DMS114 treated with DMSO at 0.1 percent for 48 hours (cell line): ENCODE results near the gene TOMM40.
"Not testable (repeated sequence)": the region's sequence is repeated elsewhere in the genome, so short reads cannot be mapped to it uniquely, and the experiment has no call there.

Source experiments
- DNase-seq: peaks from one replicate; lab custom pipeline; 2025; ENCODE audit not compliant: unreplicated experiment; lab: John Stamatoyannopoulos, UW

TOMM40 gene

DNA sequence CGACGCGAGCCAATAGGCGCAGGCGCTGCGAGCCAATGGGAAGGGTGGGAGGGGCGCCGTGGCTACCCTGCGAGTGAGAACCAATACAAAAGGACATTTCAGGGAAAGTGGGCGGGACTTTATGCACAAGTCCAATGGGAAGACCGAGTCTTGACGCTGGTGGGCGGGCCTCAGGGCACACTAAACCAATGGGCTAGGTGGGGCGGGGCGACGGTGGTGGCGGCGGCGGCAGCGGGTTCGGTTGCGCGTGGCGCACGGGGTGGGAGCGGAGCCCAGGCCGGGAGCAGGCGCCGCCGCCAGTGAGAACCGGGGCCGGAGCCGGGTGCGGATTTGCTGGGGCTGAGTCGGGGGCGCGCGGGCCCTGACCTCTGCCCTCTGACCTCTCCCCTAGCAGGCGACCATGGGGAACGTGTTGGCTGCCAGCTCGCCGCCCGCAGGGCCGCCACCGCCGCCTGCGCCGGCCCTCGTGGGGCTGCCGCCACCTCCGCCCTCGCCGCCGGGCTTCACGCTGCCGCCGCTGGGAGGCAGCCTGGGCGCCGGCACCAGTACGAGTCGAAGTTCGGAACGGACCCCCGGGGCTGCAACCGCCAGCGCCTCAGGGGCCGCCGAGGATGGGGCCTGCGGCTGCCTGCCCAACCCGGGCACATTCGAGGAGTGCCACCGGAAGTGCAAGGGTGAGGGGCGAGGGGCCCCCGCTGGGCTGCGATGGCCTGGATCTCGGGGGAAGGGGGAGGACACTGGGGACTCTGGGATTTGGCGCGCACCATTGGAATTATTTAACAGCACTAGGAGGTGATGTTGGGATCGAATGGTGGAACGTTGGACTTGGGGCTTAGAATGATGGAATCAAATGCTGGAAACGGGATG lies at the start of gene TOMM40:
Gene TOMM40, plus strand, starts transcription at position 239 of the 867 bp plus-strand sequence. Its CDS starts 162 bp downstream, at position 401.
- DNase-seq: no peak

DNA sequence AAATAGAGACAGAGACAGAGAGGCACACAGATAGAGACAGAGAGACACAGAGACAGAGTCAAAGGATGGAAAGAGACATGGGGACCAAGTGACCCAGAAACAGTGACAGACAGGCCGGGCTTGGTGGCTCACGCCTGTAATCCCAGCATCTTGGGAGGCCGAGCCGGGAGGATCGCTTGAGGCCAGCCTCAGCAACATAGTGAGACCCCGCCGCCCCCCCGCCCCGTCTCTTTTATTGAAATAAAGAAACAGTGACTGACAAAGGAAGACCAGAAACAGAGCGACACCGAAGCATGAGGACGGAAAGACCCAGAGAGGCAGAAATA lies 45.8 kb upstream of the TOMM40 start:
- no peak for DNase-seq

DNA sequence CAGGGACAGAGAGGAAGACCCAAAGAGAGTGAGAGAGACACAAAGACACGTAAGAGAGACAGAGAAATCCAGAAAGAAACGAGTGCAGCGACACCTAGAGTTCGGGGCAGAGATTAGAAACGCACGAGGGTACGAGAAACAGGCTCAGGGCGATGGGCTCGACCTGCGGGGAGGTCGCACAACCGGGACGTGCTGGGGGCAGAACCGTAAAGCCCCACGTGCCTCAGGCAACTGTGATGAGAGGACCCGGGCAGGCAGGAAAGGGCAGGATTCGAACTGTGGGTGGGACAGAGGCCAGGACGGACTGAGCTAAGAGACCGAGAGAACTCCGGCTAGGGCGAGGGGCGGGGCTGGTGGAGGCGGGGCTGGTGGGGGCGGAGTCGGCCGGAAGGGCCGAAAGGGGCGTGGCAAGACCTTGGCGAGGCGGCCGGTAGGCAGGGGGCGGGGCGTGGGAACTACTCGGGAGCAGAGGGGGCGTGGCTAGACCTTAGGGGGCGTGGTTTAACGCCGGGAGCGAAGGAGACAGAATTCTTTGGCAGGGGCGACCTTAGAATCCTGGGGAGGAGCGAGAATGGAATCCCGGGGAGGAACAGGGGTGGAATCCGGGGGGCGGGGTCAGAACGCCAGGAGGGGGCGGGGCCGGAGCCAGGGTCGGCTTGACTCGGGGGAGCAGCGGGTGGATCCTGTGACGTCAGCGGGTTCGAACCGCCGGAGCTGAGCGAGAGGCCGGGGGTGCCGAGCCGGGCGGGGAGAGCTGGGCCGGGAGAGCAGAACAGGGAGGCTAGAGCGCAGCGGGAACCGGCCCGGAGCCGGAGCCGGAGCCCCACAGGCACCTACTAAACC lies 45.2 kb upstream of the TOMM40 start, which contains the start of gene NECTIN2:
Gene NECTIN2, plus strand, starts transcription at position 686 of the 843 bp plus-strand sequence. CDS start 229 bp downstream, outside the sequence.
- DNase-seq: peak; percentile 86

DNA sequence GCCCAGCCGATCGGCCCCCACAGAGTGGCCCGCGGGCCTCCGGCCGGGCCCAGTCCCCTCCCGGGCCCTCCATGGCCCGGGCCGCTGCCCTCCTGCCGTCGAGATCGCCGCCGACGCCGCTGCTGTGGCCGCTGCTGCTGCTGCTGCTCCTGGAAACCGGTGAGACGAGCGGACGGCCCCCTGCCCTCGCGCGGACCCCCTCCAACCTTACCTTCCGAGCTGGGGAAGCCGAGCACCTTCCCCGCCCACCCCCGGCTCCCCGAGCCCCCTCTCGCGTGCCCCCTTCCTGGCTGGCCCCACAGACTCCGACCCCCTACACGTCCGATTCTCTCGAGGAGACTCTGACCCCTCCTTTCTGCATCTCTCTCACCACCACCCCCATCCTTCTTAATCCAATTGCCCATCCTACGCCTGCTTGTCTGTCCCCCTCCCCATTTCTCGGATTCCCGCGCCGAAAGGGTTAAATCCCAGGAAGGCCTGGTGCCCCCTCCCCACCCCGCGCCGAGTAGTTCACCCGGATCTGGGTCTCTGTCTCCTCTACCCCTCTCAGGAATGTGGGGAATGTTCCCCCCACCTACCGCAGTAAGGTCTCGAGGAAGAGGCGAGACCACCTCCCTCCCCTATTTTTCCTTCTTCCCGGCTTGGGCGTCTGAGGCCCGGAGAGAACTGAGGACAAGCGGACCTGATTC lies 44.5 kb upstream of the TOMM40 start:
- no peak for DNase-seq

DNA sequence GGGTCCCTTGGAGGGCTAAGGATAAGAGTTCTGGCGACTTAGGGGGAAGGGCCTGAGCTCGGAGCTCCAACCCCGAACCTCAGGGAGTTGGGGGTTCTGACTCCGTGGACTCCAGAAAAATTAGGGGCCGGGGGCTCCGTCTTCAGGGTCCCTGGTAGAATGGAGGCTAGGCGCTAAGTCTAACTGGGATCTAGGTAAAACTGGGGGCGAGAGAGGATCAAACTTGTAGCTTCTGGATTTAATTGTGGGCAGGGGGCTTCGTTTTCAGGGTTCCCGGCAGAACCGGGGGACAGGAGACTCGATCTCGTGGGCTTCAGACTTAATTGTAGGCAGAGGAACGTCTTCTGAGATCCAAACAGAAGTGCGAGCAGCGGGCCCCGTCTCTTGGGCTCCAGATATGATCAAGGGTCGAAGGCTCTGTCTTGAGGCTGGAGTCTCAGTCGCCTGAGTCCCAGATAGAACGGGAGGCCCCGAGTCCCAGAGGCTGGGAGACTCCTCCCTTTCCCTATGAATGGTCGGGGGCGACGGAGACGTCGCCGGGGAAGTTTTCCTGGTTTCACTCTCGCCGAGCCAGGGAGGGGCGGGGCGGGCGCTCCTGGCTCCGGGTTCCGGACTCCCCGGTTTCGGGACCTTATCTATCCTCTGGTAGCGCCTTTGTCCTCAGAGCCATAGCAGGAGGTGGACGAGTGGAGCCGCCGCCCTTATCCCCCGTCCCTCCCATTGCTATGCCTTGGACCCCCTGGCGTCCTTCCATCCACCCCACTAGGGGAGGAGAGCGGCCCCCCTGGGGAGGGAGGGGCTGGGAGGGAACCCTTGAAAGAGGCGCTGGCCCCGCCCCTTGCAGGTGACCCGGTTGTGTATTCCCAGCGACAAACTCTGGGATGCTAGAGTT lies 43.7 kb upstream of the TOMM40 start:
- DNase-seq: no peak

DNA sequence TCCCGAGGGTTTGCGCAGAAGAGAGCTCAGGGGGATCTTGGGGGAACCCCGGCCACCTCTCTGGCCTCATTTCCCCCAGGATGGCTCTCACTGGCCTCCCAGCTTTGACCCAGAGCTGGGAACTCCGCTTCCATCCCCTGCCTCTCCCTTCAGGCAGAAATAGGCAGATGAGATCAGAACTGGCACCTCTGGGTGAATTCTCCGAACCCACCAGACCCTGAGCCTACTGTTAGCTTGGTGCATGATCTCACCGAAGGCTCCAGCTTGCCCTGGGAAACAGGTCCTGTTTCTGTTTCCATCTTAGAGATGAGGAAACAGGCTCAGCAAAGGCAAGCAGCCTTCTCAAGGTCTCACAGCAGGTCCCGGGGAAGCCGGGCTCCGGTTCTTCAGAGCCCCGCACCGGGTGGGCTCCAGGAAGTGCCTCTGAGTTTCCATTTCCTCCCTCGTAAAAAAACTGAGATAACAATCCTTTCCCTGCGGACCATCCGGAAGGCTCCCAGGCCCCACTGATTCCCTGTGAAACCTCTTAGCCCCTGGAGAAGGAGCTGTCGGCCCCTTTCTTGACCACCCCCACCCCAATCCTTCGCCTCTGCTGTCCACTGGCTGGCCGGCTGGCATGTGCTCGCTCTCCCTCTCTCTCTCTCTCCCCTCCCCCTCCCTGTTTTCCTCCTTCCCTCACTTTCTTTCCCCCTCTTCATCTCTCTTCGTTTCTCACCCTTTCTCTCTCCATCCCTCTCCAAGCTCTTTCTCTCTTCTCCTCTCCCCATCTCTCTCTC lies 42.8 kb upstream of the TOMM40 start:
- DNase-seq: no peak

DNA sequence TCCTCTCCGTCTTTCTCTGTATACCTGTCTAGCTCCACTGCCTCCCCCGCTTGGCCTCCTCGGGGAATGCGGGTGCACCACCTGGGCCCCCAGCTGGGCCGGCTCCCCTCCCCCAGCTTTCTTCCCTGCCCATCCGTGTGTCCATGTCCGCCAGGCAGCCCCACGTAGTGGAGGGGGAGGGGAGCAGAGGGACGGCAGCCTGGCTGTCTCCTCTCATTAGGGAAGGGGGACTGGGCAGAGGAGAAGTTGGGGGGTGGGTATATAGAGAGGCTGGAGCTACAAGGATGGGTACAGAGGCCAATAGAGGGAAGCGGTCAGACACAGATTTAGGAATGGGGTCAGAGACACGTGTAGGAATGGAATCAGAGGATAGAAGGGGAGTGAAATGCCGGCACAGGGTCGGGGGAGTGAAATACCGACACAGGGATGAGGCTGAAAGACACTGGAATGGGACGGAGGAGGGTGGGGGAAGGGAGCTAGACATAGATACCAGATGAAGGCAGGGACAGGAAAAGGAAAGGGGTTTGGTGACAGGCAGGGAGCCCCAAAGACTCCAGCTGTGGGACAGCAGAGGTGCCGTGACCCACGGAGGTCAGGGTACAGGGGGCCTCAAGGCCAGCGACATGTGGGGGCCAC lies 42.1 kb upstream of the TOMM40 start:
- no peak for DNase-seq

DNA sequence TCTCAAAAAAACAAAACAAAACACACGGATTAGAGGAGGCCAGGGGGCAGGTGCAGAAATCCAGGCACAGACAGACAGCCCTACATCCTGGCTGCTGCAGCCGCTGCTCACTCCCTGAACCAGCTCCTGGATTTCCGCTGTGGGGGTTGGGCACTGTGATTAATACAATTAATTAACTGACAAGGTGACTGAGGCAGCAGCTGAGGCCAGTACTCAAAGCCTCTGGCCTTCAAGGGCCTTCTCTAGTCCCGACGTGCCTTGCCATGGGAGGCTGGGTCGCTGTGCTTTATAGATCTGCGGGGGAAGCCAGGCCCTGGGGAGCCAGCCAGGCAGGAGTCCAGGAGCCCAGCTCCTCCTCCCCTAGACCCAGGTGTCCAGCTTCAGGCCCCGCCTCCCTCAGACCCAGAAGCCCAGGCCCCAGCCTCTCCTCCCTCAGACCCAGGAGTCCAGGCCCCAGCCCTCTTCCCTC lies 40.4 kb upstream of the TOMM40 start:
- DNase-seq: no peak

DNA sequence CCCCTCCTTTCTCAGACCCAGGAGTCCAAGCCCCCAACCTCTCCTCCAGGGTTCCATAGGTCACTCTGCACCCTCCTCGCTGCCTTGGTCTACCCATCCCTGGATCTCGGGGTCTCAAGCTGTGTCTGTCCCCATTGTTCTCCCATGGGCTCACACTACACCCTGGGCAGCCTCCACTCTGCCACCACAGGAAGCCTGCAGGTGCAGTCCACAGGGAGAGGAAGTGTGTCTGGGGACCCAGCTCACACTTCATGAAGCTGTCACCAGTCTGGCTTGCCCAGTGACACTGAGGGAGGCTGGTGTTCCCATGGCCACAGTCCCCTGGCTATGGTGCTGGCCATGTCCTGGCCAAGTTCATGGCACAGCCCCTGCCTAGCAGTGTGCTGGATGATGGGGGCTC lies 39.6 kb upstream of the TOMM40 start:
- no peak for DNase-seq

DNA sequence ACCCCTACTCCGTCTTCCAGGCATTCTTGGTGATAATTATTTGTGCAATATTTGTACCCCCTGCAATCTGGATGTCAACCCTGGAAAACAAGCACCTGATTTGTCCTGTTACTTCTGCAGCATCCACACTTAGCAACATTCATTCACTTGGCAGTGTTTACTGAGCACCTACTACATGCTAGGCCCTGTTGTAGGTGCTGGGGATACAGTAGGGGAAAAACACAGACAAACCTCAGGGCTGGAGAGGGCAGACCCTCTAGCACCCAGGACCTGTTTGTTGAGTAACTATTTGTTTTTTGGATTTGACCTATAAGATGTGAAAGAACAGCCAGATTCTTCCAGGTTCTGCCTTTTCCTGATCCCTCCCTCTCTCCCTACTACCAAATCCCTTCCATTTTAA lies 35.4 kb upstream of the TOMM40 start:
- DNase-seq: no peak

DNA sequence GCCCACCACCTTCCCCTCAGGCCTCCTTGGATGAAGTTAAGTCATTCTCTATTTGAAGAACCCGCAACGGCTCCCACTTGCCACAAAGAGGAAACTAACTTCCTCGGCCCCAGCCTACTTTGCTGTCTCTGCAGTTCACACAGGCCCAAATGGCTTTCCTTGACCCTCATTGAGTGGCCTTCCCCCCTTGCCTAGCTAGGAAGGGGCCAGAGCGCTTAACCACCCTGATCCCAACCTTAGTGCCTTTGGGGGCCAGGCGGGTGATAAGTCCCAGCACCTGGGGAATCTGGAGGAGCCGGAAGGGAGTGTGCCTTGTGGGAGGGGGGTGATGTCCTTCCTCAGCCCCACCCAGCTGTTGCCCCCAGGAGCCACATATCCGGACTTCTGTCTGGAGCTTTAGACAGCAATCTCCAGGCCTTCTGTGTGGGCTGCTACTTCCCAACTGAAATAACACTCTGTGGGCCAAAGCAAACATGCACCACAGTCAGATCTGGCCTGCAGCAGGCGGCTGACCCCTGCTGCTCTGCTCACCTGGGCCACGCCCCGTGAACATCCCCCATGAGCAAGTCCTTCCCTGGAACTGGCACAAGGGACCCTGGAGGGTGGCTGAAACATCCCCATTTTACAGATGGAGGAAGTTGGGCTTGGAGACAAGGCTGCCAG lies 34.5 kb upstream of the TOMM40 start:
- DNase-seq: no peak

DNA sequence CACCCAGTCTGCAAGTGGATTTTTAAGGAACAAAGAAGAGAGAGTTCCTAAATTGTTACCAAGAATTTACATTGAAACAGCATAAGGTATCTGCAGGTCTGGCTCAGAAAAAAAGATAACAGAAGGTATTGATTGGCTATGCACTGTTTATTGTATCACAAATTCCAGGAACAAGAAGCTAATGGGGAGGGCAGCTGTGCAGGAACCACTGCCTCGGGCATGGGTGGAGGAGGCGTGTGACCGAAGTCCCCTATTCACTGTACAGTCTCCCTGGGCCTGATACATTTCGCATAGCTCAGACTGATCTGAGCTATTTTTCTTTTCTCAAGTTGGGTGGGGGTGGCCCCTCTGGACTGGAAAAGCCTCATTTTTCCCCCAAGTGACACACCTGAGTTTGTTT lies 33.2 kb upstream of the TOMM40 start:
- no peak for DNase-seq

DNA sequence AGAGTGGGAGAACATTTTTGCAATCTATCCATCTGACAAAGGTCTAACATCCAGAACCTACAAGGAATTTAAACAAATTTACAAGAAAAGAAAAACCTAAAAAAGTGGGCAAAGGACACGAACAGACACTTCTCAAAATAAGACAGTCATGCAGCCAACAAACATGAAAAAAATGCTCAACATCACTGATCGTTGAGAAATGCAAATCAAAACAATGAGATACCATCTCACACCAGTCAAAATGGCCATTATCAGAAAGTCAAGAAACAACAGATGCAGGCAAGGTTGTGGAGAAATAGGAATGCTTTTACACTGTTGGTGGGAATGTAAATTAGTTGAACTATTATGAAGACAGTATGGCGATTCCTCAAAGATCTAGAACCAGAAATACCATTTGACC lies 29.5 kb upstream of the TOMM40 start:
- not testable (repeated sequence) for DNase-seq

DNA sequence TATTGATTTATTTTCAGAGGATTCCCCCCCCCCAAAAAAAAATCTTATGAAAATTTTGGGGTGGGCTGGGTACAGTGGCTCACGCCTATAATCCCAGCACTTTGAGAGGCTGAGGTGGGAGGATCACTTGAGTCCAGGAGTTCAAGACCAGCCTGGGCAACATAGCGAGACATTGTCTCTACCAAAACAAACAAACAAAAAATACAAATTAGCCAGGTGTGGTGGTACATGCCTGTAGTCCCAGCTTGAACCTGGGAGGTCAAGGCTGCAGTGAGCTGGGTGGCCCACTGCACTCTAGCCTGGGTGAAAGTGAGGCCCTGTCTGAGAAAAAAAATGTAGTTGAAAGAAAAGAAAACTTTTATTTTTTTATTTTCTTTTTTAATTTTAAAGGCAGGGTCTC lies 27.1 kb upstream of the TOMM40 start:
- DNase-seq: no peak

DNA sequence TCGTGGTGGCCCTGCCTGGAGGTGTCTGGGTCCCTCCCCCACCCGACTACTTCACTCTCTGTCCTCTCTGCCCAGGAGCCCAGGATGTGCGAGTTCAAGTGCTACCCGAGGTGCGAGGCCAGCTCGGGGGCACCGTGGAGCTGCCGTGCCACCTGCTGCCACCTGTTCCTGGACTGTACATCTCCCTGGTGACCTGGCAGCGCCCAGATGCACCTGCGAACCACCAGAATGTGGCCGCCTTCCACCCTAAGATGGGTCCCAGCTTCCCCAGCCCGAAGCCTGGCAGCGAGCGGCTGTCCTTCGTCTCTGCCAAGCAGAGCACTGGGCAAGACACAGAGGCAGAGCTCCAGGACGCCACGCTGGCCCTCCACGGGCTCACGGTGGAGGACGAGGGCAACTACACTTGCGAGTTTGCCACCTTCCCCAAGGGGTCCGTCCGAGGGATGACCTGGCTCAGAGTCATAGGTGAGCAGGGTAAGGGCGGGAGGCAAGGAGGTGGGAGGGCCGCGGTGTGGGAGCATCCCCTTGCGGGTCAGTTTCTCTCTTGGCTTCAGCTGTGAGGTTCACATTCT lies 25.8 kb upstream of the TOMM40 start:
- DNase-seq: no peak

DNA sequence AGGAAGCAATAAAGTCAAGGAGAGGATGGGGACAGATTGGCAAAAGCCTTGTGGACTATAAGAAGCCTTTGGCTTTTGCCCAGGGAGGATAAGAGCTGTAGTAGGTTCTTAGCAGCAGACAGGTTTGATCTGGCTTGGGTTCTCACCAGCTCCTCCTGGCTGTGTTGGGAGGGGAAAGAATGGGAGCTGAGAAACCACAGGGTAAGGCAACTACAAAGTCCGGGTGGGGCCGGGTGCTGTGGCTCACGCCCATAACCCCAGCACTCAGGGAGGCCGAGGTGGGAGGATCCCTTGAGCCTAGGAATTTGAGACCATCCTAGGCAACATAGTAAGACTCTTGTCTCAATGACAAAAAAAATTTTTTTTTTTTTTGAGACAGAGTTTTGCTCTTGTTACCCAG lies 24.4 kb upstream of the TOMM40 start:
- DNase-seq: no peak

DNA sequence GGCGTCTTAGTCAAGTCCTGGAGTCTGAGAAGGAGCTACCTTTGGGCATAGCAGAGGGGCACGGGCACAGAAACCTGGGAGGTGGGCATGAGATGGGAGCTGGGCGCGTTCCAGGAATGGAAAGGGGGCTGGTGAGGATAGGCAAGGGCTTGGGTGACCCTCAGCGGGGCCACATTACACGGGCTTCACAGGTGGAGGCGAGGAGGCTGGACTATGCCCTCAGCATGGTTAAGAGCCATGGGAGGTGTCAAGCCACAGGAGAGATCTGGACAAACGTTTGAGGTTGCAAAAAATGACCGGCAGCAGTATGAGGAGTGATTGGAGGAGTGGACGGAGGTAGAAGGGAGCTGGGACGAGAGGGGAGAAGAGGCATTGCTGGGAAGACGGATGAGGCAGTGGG lies 23.5 kb upstream of the TOMM40 start:
- no peak for DNase-seq

DNA sequence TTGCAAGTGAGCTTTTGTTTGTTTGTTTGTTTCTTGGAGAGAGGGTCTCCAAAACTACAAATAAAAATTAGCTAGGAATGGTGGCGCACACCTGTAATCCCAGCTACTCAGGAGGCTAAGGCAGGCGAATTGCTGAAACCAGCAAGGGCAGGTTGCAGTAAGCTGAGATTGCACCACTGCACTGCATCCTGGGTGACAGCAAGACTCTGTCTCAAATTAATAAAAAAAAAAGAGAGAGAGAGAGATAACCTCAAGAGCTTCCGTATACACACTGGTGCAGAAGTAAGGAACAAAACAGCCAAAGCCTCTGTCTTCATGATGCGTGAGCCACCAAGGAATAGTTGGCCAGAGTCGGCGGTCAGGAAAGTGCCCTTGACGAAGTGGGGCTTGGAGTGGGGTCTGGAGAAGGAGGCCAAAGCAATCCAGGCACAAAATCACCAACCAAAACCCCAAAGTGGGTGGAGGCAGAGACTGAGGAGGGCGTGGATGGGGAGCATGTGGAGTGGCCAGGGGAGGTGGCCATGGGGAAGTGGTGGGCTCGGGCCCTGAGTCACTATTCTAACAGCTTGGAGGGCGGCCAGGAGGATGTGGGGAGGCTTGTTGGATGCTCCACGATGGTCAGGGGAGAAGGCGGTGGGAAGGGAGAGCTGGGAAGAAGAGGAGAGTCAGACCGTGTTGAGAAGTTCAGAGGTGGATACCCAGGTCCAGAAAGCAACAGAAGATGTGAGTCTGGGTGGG lies 21.2 kb upstream of the TOMM40 start:
- no peak for DNase-seq
